IPS DF 6.9 (cell line): ENCODE data around the gene BABAM2.
"Not testable (repeated sequence)": the region's sequence is repeated elsewhere in the genome, so short reads cannot be mapped to it uniquely, and the experiment has no call there.

Source experiments
- DNase-seq: peaks from one replicate; pipeline ENCODE4 v3.0.0-alpha.2; 2013; ENCODE audit warnings: low read depth, low spot score
- H3K27ac ChIP-seq: one replicate; pipeline ENCODE4 v1.5.1; 2013; ENCODE audit warnings: low read length, control low read depth
- H3K27me3 ChIP-seq: 2 replicates; pipeline ENCODE4 v1.6.1; 2013; ENCODE audit warnings: mild to moderate bottlenecking, low read length; ENCODE audit not compliant: control insufficient read depth, insufficient read depth
- H3K36me3 ChIP-seq: 2 replicates; pipeline ENCODE4 v1.6.1; 2013; ENCODE audit warnings: low read length; ENCODE audit not compliant: control insufficient read depth, insufficient read depth
- H3K4me1 ChIP-seq: 2 replicates; pipeline ENCODE4 v1.6.1; 2013; ENCODE audit warnings: low read length; ENCODE audit not compliant: control insufficient read depth, insufficient read depth
- H3K4me3 ChIP-seq: 2 replicates; pipeline ENCODE4 v1.5.1; 2013; ENCODE audit warnings: mild to moderate bottlenecking, low read length
- H3K9me3 ChIP-seq: 2 replicates; pipeline ENCODE4 v1.6.1; 2013; ENCODE audit warnings: low read length, inconsistent platforms; ENCODE audit not compliant: control insufficient read depth, insufficient read depth
- WGBS: extraction: QIAGEN DNeasy Blood & Tissue Kit; methylation state at CpG from one replicate; pipeline ENCODE4 v1.1.7; 2013; ENCODE audit warnings: mixed read lengths, missing lambda C conversion rate; ENCODE audit not compliant: insufficient read length, insufficient coverage; 5-methylcytosine and 5-hydroxymethylcytosine counted together

Gene BABAM2

GRCh38 chr2:28025123-28025522 lies 134.6 kb downstream of the BABAM2 start:
- Histone ChIP-seq H3K27me3 (no peaks in the 10 kb centered on the region), H3K4me3 (no peak overlapping the region), H3K36me3 (no peaks in the 10 kb centered on the region), H3K27ac (no peak overlapping the region), H3K9me3 (no peaks in the 10 kb centered on the region), H3K4me1 (no peaks in the 10 kb centered on the region)
- WGBS = no CpG with 5 or more reads among the region's 4 CpGs
- no peak for DNase-seq

GRCh38 chr2:28026230-28026629 lies 135.7 kb downstream of the BABAM2 start:
- DNase-seq, H3K36me3 ChIP-seq, H3K9me3 ChIP-seq, H3K4me3 ChIP-seq, H3K4me1 ChIP-seq, H3K27me3 ChIP-seq, H3K27ac ChIP-seq: not testable (repeated sequence)
- WGBS = no CpG with 5 or more reads among the region's 2 CpGs

GRCh38 chr2:28028025-28028424 lies 137.5 kb downstream of the BABAM2 start:
- DNase-seq = no peak
- H3K9me3 ChIP-seq = no peaks in the 10 kb centered on the region
- WGBS = no CpG with 5 or more reads among the region's 7 CpGs
- H3K4me3 ChIP-seq = no peak overlapping the region
- no peaks in the 10 kb centered on the region for H3K36me3 ChIP-seq
- no peaks in the 10 kb centered on the region for H3K27me3 ChIP-seq
- no peaks in the 10 kb centered on the region for H3K4me1 ChIP-seq
- no peak overlapping the region for H3K27ac ChIP-seq

- H3K9me3 ChIP-seq = no peaks in the 10 kb centered on the region
- no CpG with 5 or more reads among the region's 2 CpGs for WGBS
- no peak overlapping the region for H3K27ac ChIP-seq
- H3K27me3 ChIP-seq = no peaks in the 10 kb centered on the region
- no peak for DNase-seq
- H3K4me1 ChIP-seq = no peaks in the 10 kb centered on the region
- H3K4me3 ChIP-seq = no peak overlapping the region
- no peaks in the 10 kb centered on the region for H3K36me3 ChIP-seq
These were observed 140.1 kb downstream of the BABAM2 start for GRCh38 chr2:28030600-28030999.

GRCh38 chr2:28032816-28033215 lies 142.3 kb downstream of the BABAM2 start:
- DNase-seq = no peak
- H3K4me3 ChIP-seq = no peak overlapping the region
- no peak overlapping the region for H3K27ac ChIP-seq
- no peaks in the 10 kb centered on the region for H3K27me3 ChIP-seq
- WGBS = no CpG with 5 or more reads among the region's 4 CpGs
- H3K36me3 ChIP-seq = no peaks in the 10 kb centered on the region
- no peaks in the 10 kb centered on the region for H3K9me3 ChIP-seq
- H3K4me1 ChIP-seq = no peaks in the 10 kb centered on the region

- Histone ChIP-seq H3K36me3 (no peaks in the 10 kb centered on the region), H3K9me3 (no peaks in the 10 kb centered on the region), H3K4me1 (no peaks in the 10 kb centered on the region), H3K4me3 (no peak overlapping the region), H3K27me3 (no peaks in the 10 kb centered on the region), H3K27ac (no peak overlapping the region)
- no peak for DNase-seq
- no CpG with 5 or more reads among the region's 6 CpGs for WGBS
These were observed 144.2 kb downstream of the BABAM2 start for GRCh38 chr2:28034696-28035095.

GRCh38 chr2:28035163-28035690 lies 144.7 kb downstream of the BABAM2 start:
- no peaks in the 10 kb centered on the region for H3K9me3 ChIP-seq
- H3K36me3 ChIP-seq = no peaks in the 10 kb centered on the region
- H3K4me1 ChIP-seq = no peaks in the 10 kb centered on the region
- H3K27ac ChIP-seq = no peak overlapping the region
- no peak for DNase-seq
- no peak overlapping the region for H3K4me3 ChIP-seq
- H3K27me3 ChIP-seq = no peaks in the 10 kb centered on the region
- no CpG with 5 or more reads among the region's 3 CpGs for WGBS

GRCh38 chr2:28035816-28036215 lies 145.3 kb downstream of the BABAM2 start:
- Histone ChIP-seq H3K4me3 (no peak overlapping the region), H3K9me3 (no peaks in the 10 kb centered on the region), H3K36me3 (no peaks in the 10 kb centered on the region), H3K4me1 (no peaks in the 10 kb centered on the region), H3K27ac (no peak overlapping the region), H3K27me3 (no peaks in the 10 kb centered on the region)
- DNase-seq = no peak
- WGBS = no CpG with 5 or more reads among the region's 4 CpGs

GRCh38 chr2:28036307-28036706 lies 145.8 kb downstream of the BABAM2 start:
- WGBS = no CpG with 5 or more reads among the region's 1 CpG
- H3K4me3 ChIP-seq = no peak overlapping the region
- no peak for DNase-seq
- H3K27ac ChIP-seq = no peak overlapping the region
- H3K9me3 ChIP-seq = no peaks in the 10 kb centered on the region
- no peaks in the 10 kb centered on the region for H3K27me3 ChIP-seq
- no peaks in the 10 kb centered on the region for H3K36me3 ChIP-seq
- no peaks in the 10 kb centered on the region for H3K4me1 ChIP-seq

GRCh38 chr2:28038722-28039121 lies 148.2 kb downstream of the BABAM2 start:
- WGBS = no CpG with 5 or more reads among the region's 1 CpG
- no peak for DNase-seq
- Histone ChIP-seq H3K27ac (no peak overlapping the region), H3K27me3 (no peaks in the 10 kb centered on the region), H3K4me1 (no peaks in the 10 kb centered on the region), H3K9me3 (no peaks in the 10 kb centered on the region), H3K36me3 (no peaks in the 10 kb centered on the region), H3K4me3 (no peak overlapping the region)

GRCh38 chr2:28045676-28046351 lies 155.3 kb downstream of the BABAM2 start:
- Histone ChIP-seq H3K4me1 (no peaks in the 10 kb centered on the region), H3K9me3 (no peaks in the 10 kb centered on the region), H3K36me3 (no peaks in the 10 kb centered on the region), H3K27me3 (no peaks in the 10 kb centered on the region), H3K27ac (no peak overlapping the region), H3K4me3 (no peak overlapping the region)
- no CpG with 5 or more reads among the region's 8 CpGs for WGBS
- DNase-seq = no peak
